ENCODE results near the gene U2SURP.
"Not testable (repeated sequence)": the region's sequence is repeated elsewhere in the genome, so short reads cannot be mapped to it uniquely, and the experiment has no call there.

The U2SURP gene

GRCh38 chr3:143035466-143036211 is 34.3 kb downstream of the U2SURP start:
- no peak overlapping the region for H3K4me3 ChIP-seq (ENCODE audit: low read depth, low read length)
- DNase-seq (ENCODE audit: low read depth) = peak; percentile 81
- TF ChIP-seq, protein P1, sequence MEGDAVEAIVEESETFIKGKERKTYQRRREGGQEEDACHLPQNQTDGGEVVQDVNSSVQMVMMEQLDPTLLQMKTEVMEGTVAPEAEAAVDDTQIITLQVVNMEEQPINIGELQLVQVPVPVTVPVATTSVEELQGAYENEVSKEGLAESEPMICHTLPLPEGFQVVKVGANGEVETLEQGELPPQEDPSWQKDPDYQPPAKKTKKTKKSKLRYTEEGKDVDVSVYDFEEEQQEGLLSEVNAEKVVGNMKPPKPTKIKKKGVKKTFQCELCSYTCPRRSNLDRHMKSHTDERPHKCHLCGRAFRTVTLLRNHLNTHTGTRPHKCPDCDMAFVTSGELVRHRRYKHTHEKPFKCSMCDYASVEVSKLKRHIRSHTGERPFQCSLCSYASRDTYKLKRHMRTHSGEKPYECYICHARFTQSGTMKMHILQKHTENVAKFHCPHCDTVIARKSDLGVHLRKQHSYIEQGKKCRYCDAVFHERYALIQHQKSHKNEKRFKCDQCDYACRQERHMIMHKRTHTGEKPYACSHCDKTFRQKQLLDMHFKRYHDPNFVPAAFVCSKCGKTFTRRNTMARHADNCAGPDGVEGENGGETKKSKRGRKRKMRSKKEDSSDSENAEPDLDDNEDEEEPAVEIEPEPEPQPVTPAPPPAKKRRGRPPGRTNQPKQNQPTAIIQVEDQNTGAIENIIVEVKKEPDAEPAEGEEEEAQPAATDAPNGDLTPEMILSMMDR (conservative IDR thresholded peaks at IDR 0.05; ENCODE audit: low read depth, low read length) = no peak

DNA sequence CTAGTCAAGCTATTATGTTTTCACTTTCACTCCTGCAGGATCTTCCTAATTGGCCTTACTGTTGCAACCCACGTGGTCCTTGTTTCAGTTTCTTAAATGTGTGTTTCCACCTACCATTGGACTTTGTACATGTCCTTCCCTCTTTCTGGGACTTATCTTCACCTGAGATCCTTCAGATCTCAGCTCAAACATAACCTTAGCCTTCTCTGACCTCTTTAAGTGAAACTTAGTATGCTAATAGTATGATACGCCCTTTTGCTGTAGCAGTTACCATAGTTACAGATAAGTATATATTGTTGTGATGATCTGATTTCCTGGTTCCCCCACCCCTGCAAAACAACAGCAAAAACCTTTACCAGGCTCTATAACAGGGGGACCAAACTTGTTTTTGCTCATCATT is 35.2 kb downstream of the U2SURP start:
- peak; percentile 13 for DNase-seq (ENCODE audit: low read depth)
- TF ChIP-seq, protein P1 (conservative IDR thresholded peaks at IDR 0.05; ENCODE audit: low read depth, low read length) = no peak
- no peak overlapping the region for H3K4me3 ChIP-seq (ENCODE audit: low read depth, low read length)

GRCh38 chr3:143037867-143038266 is 36.5 kb downstream of the U2SURP start:
- no peak for DNase-seq (ENCODE audit: low read depth)
- TF ChIP-seq, protein P1 (conservative IDR thresholded peaks at IDR 0.05; ENCODE audit: low read depth, low read length) = no peak
- no peak overlapping the region for H3K4me3 ChIP-seq (ENCODE audit: low read depth, low read length)

DNA sequence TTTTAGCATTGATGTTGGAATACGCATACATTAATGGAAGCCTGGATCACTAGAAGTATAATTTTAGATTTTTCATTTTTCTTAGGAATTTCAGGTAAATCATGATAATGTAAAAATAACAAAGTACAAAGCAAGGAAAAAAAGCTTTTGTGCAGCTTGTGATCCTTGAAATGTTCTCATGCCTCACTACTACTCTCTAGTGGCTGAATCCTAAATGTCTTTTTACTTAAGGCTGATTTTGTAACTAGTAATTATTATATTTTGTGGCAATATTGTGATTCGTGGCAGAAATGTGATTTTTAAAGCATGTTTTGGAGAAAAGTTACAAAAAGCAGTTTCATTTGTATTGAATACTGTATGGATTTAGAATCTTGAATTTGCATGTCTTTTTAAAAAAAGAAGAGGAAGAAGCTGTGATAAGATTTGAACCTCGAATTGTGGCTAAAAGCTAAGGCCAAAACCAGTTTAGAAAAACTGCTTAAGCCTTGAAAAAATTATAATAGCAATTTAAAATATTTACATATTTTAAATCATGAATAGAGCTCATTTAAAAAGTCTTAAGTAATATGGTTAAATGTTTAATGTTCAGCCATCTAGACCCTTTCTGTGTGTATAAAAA is 39.0 kb downstream of the U2SURP start:
- DNase-seq (ENCODE audit: low read depth) = peak; percentile 81
- TF ChIP-seq, protein P1 (conservative IDR thresholded peaks at IDR 0.05; ENCODE audit: low read depth, low read length) = peak; percentile 65
- H3K4me3 ChIP-seq (ENCODE audit: low read depth, low read length) = no peak overlapping the region

GRCh38 chr3:143041903-143042302 is 40.5 kb downstream of the U2SURP start:
- DNase-seq (ENCODE audit: low read depth) = no peak
- no peak overlapping the region for H3K4me3 ChIP-seq (ENCODE audit: low read depth, low read length)
- TF ChIP-seq, protein P1 (conservative IDR thresholded peaks at IDR 0.05; ENCODE audit: low read depth, low read length) = no peak

DNA sequence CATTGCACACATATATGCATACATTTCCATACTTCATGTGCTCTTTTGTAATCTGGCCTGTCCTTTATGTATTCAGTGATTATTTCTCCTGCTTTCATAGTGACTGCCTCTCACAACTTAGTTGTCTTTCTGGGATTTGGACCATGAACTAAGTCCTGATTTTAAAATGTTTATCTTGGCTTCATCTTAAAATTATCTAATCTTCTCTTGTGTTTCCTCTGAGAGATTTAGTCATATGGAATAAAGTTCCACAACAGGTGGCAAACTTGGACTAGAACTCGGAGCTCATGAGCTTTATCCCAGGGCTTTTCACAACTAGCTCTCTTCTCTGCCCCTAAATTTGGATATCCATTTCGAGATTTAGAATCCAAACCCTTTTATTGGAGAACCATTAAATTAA is 44.3 kb downstream of the U2SURP start:
- DNase-seq (ENCODE audit: low read depth) = no peak
- TF ChIP-seq, protein P1 (conservative IDR thresholded peaks at IDR 0.05; ENCODE audit: low read depth, low read length) = no peak
- H3K4me3 ChIP-seq (ENCODE audit: low read depth, low read length) = no peak overlapping the region

- DNase-seq (ENCODE audit: low read depth); H3K4me3 ChIP-seq (ENCODE audit: low read depth, low read length): not testable (repeated sequence)
Measured at GRCh38 chr3:143046075-143046474, 44.7 kb downstream of the U2SURP start.

Data from choroid plexus epithelial cell (primary cell).